Neural cell (in vitro differentiated cells): ENCODE data around the gene ADAMTS18.

Source experiments
- CTCF ChIP-seq: fragments of 450-650 bp; IDR thresholded peaks from 2 replicates; pipeline ENCODE4 v1.5.1; 2014; ENCODE audit warnings: antibody characterized with exemption, mild to moderate bottlenecking, moderate library complexity; ENCODE audit not compliant: poor library complexity, severe bottlenecking
- EP300 ChIP-seq: fragments of 450-650 bp; conservative IDR thresholded peaks from 2 replicates; pipeline ENCODE4 v1.6.1; 2014; ENCODE audit warnings: antibody characterized with exemption, mild to moderate bottlenecking, moderate library complexity; ENCODE audit not compliant: poor library complexity, severe bottlenecking
- EZH2 ChIP-seq: fragments of 200-600, 300-800 bp; shearing (Covaris generic), sonication (generic); IDR thresholded peaks from 2 replicates; pipeline ENCODE4 v1.6.1; 2014; ENCODE audit warnings: antibody characterized with exemption, low read length, borderline replicate concordance, mild to moderate bottlenecking; ENCODE audit not compliant: insufficient read depth, poor library complexity, severe bottlenecking
- MXI1 ChIP-seq: fragments of 450-650 bp; conservative IDR thresholded peaks from 2 replicates; pipeline ENCODE4 v1.6.1; 2014; ENCODE audit warnings: antibody characterized with exemption, mild to moderate bottlenecking; ENCODE audit not compliant: poor library complexity, severe bottlenecking
- RAD21 ChIP-seq: fragments of 450-650 bp; conservative IDR thresholded peaks from 2 replicates; pipeline ENCODE4 v1.6.1; 2014; ENCODE audit warnings: antibody characterized with exemption, mild to moderate bottlenecking, moderate library complexity
- REST ChIP-seq: IDR thresholded peaks from 2 replicates; pipeline ENCODE4 v1.6.1; 2012; ENCODE audit warnings: borderline replicate concordance
- TAF1 ChIP-seq: IDR thresholded peaks from 2 replicates; pipeline ENCODE4 v1.6.1; 2012; ENCODE audit warnings: low read depth

- no peak for TF ChIP-seq CTCF
- TF ChIP-seq REST = no peak
- no peak for TF ChIP-seq TAF1
- TF ChIP-seq EZH2 = no peak
- TF ChIP-seq RAD21 = no peak
- no peak for TF ChIP-seq MXI1
- no peak for TF ChIP-seq EP300
Observed at GRCh38 chr16:77374384-77374783, 60.5 kb downstream of the ADAMTS18 start.
